Measurements from ENCODE around the gene KRT14.
"Not testable (repeated sequence)": the region's sequence is repeated elsewhere in the genome, so short reads cannot be mapped to it uniquely, and the experiment has no call there.

The KRT14 gene

GRCh38 chr17:41586863-41587495 lies at the start of gene KRT14:
Gene KRT14 (minus strand): TSS chr17:41586895. CDS start chr17:41586834, 61 bp downstream.
- DNase-seq (ENCODE audit: low read depth in 2 of 2) = no peak

- no peak for DNase-seq (ENCODE audit: low read depth in 2 of 2)
These were observed 48.7 kb upstream of the KRT14 start for GRCh38 chr17:41635121-41636097.

- DNase-seq (ENCODE audit: low read depth in 2 of 2) = no peak
These were observed 47.9 kb upstream of the KRT14 start for GRCh38 chr17:41634639-41635038.

GRCh38 chr17:41633556-41634199 lies 47.0 kb upstream of the KRT14 start:
- DNase-seq (ENCODE audit: low read depth in 2 of 2) = no peak

GRCh38 chr17:41632482-41633105 lies 45.9 kb upstream of the KRT14 start:
- DNase-seq (ENCODE audit: low read depth in 2 of 2) = no peak

- no peak for DNase-seq (ENCODE audit: low read depth in 2 of 2)
These were observed 45.2 kb upstream of the KRT14 start for GRCh38 chr17:41631898-41632285.

- DNase-seq (ENCODE audit: low read depth in 2 of 2) = no peak
These were observed 44.6 kb upstream of the KRT14 start for GRCh38 chr17:41631025-41631897.

GRCh38 chr17:41629826-41630670 lies 43.4 kb upstream of the KRT14 start:
- DNase-seq (ENCODE audit: low read depth in 2 of 2) = no peak

- DNase-seq (ENCODE audit: low read depth in 2 of 2) = no peak
These were observed 42.6 kb upstream of the KRT14 start for GRCh38 chr17:41629316-41629715.

- not testable (repeated sequence) for DNase-seq (ENCODE audit: low read depth in 2 of 2)
These were observed 42.0 kb upstream of the KRT14 start for GRCh38 chr17:41628621-41629255.

GRCh38 chr17:41628073-41628370 lies 41.3 kb upstream of the KRT14 start:
- DNase-seq (ENCODE audit: low read depth in 2 of 2) = not testable (repeated sequence)

- DNase-seq (ENCODE audit: low read depth in 2 of 2) = no peak
These were observed 40.8 kb upstream of the KRT14 start for GRCh38 chr17:41627316-41628072.

- not testable (repeated sequence) for DNase-seq (ENCODE audit: low read depth in 2 of 2)
These were observed 40.2 kb upstream of the KRT14 start for GRCh38 chr17:41626914-41627295.

- not testable (repeated sequence) for DNase-seq (ENCODE audit: low read depth in 2 of 2)
These were observed 39.6 kb upstream of the KRT14 start for GRCh38 chr17:41626028-41626913.

GRCh38 chr17:41625602-41626001 lies 38.9 kb upstream of the KRT14 start:
- no peak for DNase-seq (ENCODE audit: low read depth in 2 of 2)

- no peak for DNase-seq (ENCODE audit: low read depth in 2 of 2)
These were observed 37.8 kb upstream of the KRT14 start, which contains the start of gene KRT17 for GRCh38 chr17:41624208-41625101. Gene KRT17 (minus strand): TSS chr17:41624575. CDS start chr17:41624509, 66 bp downstream.
